ENCODE data around the gene OTOP1.
"Not testable (repeated sequence)": the region's sequence is repeated elsewhere in the genome, so short reads cannot be mapped to it uniquely, and the experiment has no call there.

Gene OTOP1

GRCh38 chr4:4228356-4228668 is 1.6 kb upstream of the OTOP1 start:
- DNase-seq = no peak

DNA sequence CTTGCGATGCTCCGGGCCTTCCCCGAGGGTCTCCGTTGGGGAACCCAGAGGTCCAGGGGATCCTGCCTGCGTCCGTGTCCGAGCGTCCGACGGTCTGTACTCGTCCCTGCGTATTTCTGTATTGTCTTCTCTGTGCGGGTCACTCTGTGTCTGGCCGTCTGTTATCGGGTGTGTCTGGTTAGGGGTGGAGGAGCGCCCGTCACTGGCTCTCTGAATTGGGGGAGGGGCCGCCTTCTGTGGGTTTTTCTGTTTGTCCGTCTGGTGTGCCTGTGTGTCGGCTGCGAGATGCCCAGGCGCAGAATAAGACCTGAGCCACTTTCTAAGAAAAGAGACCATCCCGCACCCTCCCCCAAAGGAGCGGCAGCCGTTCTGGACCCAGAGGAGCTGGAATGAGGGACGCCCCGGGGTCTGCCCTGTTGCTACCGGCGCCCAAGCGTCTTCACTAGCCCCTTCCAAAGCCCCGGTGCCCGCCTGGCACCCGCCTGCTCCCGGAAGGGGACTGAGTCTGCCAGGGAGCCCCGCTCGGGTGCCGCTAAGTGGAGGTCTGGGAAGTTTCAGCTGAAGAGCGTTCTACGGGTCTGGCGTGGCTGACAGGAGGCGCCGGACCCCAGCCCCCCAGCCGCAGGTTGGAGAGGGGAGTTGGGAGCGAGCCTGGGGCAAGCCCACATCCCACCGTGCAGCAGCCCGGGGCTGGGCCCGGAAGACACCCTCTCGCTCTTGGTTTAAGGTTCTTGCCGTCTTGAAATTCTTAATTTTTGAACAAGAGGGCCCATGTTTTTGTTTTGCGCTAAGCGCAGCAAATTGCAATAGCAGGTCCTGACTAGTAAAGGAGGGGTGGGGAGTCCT is 1.0 kb upstream of the OTOP1 start:
- DNase-seq = no peak

DNA sequence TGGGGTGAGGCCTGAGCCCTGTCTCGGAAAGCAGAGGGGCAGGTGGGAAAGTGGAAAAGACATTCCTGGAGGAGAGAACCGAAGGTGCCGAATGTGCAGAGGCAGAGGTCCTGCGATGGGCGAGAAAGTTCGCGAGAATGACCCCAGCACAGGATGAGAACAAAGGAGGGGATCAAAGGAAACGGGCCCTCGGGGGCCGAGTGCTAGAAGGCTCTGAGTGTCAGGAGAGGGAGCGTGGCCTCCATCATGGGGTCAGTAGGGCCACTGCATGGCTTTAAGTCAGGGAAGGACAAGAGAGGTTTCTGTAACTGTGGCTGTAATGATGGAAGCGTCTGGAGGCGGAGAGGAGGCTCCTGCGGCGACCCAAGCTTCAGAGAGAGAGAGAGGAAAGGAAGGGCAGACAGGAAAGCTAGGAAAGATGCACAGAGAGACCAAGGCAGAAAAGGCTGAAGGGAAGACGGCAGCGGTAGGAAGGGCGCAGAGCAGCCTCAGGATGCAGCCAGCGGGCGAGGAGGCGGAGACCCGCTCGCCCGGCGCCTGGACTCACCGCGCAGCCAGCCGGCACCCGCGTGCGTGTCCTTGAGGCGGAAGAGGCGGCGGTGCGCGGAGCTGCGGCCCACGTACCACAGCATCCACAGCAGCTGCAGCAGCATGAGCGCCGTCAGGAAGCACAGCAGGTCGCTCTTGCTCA is 669 bp downstream of the OTOP1 start:
- no peak for DNase-seq

DNA sequence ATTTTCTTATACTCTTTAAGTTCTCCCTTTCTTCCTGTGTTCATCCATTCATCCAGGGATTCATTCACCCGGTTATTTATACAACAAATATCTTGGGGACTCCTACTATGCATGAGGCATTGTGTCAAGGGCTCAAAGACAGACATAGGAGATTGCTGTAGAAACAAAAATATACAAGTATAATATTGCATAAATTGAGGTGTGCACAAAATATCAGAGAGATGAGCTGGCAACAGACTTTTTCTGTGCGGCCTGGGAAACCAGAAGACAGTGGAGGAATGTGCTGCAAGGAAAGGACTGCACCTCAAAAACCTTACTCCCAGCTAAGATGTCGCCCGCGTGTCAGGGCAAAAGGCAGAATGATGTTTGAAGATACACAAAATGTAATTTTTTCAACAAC is 9.6 kb downstream of the OTOP1 start:
- no peak for DNase-seq

DNA sequence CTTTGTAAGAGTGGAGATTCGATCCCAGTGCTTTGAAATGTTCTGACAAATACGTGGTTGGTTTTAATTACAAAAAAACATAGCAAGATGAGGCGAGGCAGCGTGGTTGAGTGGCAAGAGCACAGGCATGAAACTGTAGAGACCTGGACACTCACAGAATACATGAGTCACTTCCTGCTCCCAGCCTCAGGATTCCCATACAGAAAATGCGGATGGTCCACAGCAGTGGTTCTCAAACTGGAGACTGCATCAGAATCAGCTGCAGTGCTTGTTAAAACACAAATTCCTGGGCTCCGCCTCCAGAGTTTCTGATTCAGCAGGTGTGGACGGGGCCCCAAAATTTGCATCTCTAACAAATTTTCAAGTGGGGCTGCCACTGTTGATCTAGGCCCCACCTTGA is 10.1 kb downstream of the OTOP1 start:
- no peak for DNase-seq

DNA sequence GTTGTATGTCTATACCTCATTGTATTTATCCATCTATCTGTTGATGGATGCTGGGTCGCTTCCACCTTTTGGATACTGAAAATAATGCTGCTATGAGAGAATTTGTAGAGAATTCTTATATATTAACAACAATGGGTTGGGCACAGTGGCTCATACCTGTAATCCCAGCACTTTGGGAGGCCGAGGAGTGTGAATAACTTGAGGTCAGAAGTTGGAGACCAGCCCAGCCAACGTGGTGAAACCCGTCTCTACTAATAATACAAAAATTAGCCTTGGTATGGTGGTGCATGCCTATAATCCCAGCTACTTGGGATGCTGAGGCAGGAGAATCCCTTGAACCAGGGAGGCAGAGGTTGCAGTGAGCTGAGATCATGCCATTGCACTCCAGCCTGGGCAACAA is 13.1 kb downstream of the OTOP1 start:
- not testable (repeated sequence) for DNase-seq

- no peak for DNase-seq
Observed at GRCh38 chr4:4206204-4206603, 20.5 kb downstream of the OTOP1 start.

DNA sequence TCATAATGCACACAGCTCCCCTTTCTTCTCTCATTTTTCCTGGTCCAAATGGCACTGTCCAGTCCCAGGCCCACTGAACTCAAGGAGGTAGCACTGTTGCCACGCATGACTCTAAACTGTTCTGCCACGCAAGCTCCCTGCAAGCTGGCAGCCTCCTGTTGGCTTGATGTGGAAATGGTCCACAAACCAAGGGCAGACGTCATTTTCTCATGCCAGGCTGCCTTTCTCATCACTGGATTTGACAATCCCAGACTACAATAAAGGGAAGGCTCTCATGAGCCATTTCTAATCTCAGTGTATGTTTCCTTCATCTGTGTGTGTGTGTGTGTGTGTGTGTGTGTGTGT is 22.4 kb downstream of the OTOP1 start:
- DNase-seq = no peak

GRCh38 chr4:4203688-4204400 is 22.9 kb downstream of the OTOP1 start:
- DNase-seq = no peak

GRCh38 chr4:4202510-4202909 is 24.2 kb downstream of the OTOP1 start:
- DNase-seq = no peak

- DNase-seq = no peak
Observed at GRCh38 chr4:4200624-4201023, 26.1 kb downstream of the OTOP1 start.

- DNase-seq = no peak
Observed at GRCh38 chr4:4195354-4195753, 31.4 kb downstream of the OTOP1 start.

GRCh38 chr4:4188557-4188956 is 38.2 kb downstream of the OTOP1 start:
- DNase-seq = not testable (repeated sequence)

GRCh38 chr4:4185528-4185927 is 41.2 kb downstream of the OTOP1 start:
- no peak for DNase-seq

DNA sequence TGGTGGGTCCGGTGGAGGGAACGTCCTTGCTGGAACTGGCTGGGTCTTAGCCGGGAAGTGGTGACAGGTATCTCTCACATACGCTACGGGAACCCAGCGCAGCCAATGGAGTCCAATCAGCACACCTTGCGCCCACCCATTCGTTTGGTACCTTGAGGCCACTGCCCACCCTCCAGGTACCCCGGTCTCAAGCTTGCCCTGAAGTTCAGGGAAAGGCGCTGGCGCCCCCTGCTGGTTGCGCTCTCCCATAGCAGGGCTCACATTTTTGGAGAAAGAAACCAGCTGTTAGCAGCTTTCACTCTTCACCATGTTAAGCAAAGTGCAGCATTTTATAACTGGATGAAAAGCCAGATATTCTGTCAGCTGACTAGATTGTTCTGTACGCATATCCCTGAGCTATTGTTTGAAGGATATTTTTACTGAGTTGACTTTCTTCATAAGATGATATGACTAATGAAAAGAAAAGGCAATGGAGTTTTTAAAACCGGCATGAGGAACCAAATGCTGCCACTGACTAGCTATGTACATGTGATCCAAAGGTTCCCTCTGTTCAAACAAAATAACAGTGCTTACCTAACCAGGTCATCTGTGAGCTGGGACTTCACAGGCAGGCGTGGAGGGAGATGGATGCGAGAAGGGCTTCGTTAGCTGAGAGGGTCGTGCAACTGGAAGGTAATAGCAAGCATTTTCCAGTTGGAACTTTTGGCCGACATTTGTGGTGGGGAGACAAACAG is 43.7 kb downstream of the OTOP1 start:
- no peak for DNase-seq

- DNase-seq = no peak
Observed at GRCh38 chr4:4170596-4171150, 56.1 kb downstream of the OTOP1 start.

DNA sequence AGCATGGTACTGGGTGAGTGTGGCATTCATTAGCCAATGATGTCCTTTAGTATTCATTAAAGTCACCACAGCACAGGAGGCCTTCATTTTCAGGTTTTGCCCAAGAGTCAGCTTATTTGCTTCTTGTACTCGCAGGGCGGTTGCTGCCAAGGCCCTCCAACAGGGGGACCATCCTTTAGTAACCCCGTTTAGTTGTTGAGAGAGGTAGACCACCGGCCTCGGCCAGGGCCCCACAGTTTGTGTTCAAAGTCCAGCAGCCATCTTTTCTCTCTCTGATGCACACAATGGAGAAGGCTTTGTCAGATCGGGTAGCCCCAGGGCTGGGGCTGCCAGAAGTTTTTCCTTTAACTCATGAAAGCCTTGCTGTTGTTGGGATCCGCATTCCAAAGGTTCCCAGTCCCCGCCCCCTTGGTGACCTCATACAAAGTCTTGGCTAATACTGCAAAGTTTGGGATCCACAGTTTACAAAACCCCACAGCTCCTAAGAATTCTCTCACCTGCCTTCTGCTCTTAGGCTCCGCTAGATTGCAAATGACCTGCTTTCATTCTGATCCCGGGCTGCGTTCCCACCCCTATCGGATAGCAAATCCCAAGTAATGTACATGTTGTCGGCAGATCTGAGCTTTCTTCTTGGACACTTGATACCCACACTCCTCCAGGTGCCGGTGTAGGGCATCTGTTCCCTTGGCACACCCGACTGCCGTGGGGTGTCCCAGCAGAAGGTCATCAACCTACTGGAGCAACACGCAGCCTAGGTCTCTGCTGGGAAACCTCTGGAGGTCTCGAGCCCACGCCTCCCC is 58.5 kb downstream of the OTOP1 start:
- DNase-seq = not testable (repeated sequence)

DNA sequence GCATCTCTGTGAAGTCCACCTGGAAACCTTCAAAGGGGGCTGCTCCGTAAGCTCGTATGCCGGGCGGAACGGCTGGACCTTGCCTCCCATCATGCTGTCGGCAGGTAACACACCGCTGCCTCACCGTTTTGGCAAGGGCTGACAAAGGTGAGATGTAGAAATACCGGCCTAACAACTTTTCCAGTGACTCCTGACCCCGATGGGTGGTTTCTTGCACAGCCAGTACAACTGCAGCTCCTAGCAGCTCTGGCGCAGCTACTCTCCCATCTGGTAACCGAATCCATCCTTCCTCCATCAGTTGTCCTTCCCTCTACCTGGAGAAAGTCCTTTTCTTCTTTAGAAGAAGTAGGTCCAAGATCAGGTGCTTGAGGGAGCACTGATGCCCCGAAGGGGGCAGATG is 59.7 kb downstream of the OTOP1 start:
- DNase-seq = not testable (repeated sequence)

DNA sequence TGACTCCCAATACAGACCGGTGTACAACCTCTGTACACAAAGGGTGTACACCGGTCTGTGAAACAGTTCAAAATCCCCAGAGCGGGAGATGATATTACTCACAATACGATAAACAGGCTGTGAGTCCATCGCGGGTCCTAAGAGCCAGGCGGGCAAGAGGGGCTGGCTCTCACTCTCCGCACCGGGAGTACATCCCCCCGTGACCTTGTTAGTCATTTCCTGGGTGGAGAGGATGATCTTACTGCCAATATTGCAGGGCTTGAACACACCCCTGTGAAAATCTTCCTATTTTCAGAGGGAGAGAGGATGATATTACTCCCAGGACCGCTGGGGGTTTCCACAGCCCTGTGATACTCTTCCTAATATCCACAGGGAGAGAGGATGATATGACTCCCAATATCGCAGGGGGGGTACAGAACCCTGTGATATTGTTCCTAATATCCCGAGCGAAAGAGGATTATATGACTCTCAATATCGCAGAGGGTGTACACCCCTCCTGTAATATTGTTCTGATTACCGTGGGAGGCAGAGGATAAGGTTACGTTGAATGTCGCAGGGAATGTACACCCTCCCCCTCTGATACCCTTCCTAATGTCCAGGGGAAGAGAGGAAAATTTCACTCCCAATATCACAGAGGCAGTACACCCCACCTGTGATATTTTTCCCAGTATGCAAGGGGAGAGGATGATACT is 60.9 kb downstream of the OTOP1 start:
- DNase-seq = not testable (repeated sequence)

- DNase-seq = not testable (repeated sequence)
Observed at GRCh38 chr4:4164532-4165173, 62.1 kb downstream of the OTOP1 start.

- not testable (repeated sequence) for DNase-seq
Observed at GRCh38 chr4:4162186-4162585, 64.5 kb downstream of the OTOP1 start.

Data from bone marrow (tissue), 2 donors.